Endothelial cell of umbilical vein (primary cell): ENCODE data around the gene NXF1. TPM values are rescaled to one million over a fixed set of nuclear protein-coding genes. Genes with fewer than 3 reads are reported as not detected.

Experiments used
- BruUV-seq: library from RNA; stranded (reverse); fragments of 400-500 nt; replicated peaks from 2 replicates; lab custom pipeline; 2021; lab: Mats Ljungman, UMichigan
- CTCF ChIA-PET: fragments of 300-600, 350-600 bp; sonication (Branson Sonifier 250); formaldehyde crosslinking; loops from one replicate; lab custom pipeline; 2021; ENCODE audit warnings: antibody characterized with exemption, inconsistent platforms; lab: Charles Lee
- POLR2A ChIA-PET: fragments of 300-600, 350-600 bp; sonication (Branson Sonifier 250); formaldehyde crosslinking; loops from one replicate; lab custom pipeline; 2021; ENCODE audit warnings: antibody characterized with exemption, inconsistent platforms; lab: Charles Lee
- DNase-seq: peaks from one replicate; pipeline ENCODE4 v3.0.0-alpha.2; 2011; ENCODE audit warnings: low read depth, low spot score
- FAIRE-seq: peaks from 2 replicates; lab custom pipeline; 2011; peaks lifted over from hg19 to GRCh38; lab: Jason Lieb, UNC
- H2AFZ ChIP-seq: 2 replicates; pipeline ENCODE4 v1.6.0; 2012; ENCODE audit warnings: low read depth, low read length, control low read depth, inconsistent platforms
- H3K27ac ChIP-seq: 2 replicates; pipeline ENCODE4 v1.5.1; 2011; ENCODE audit warnings: low read depth, mild to moderate bottlenecking, control low read depth, low read length, moderate library complexity; ENCODE audit not compliant: insufficient read depth
- H3K27me3 ChIP-seq, 2 experiments: 2 replicates each; pipeline versions ENCODE4 v1.6.0 to v1.6.1; 2011; ENCODE audit warnings: low read length in 2 of 2, mixed read lengths in 1 of 2; ENCODE audit not compliant: control insufficient read depth in 2 of 2, insufficient read depth in 2 of 2
- H3K36me3 ChIP-seq, 2 experiments: 2 replicates in 1 of 2; 3 replicates in 1 of 2; pipeline ENCODE4 v1.5.1; 2011; ENCODE audit warnings: low read length in 2 of 2, mild to moderate bottlenecking in 1 of 2, moderate library complexity in 1 of 2; ENCODE audit not compliant: control insufficient read depth in 2 of 2, insufficient read depth in 2 of 2; ENCODE audit errors: extremely low read depth in 1 of 2
- H3K4me1 ChIP-seq: 3 replicates; pipeline ENCODE4 v1.5.1; 2011; ENCODE audit warnings: mild to moderate bottlenecking, low read length; ENCODE audit not compliant: control insufficient read depth, insufficient read depth; ENCODE audit errors: extremely low read depth
- H3K4me2 ChIP-seq: 2 replicates; pipeline ENCODE4 v1.6.1; 2011; ENCODE audit warnings: low read length, control low read depth, mixed read lengths; ENCODE audit not compliant: insufficient read depth
- H3K4me3 ChIP-seq, 3 experiments: fragments of 200-600 bp in 1 of 3; sonication (generic), shearing (Covaris generic) in 1 of 3; replicated peaks in 1 of 3; 2 replicates each; pipeline ENCODE4 v1.5.1; 2011 to 2016; ENCODE audit warnings: control low read depth in 3 of 3, low read length in 3 of 3, mild to moderate bottlenecking in 2 of 3, inconsistent platforms in 1 of 3, low read depth in 1 of 3, moderate library complexity in 1 of 3; ENCODE audit not compliant: insufficient read depth in 1 of 3
- H3K79me2 ChIP-seq: 2 replicates; pipeline ENCODE4 v1.6.0; 2012; ENCODE audit warnings: low read length, inconsistent platforms; ENCODE audit not compliant: control insufficient read depth, insufficient read depth
- H3K9ac ChIP-seq: replicated peaks from 2 replicates; pipeline ENCODE3; 2011; ENCODE audit warnings: low read length, control low read depth; ENCODE audit not compliant: insufficient read depth; ENCODE audit errors: extremely low read depth
- H3K9me1 ChIP-seq: replicated peaks from 3 replicates; pipeline ENCODE4 v1.6.0; 2011; ENCODE audit warnings: mild to moderate bottlenecking, low read length; ENCODE audit not compliant: control insufficient read depth, insufficient read depth; ENCODE audit errors: extremely low read depth
- H3K9me3 ChIP-seq: replicated peaks from 2 replicates; pipeline ENCODE4 v1.5.1; 2012; ENCODE audit warnings: low read length, inconsistent platforms; ENCODE audit not compliant: control insufficient read depth, insufficient read depth
- H4K20me1 ChIP-seq: replicated peaks from 2 replicates; pipeline ENCODE3; 2011; ENCODE audit warnings: mild to moderate bottlenecking, low read length; ENCODE audit not compliant: control insufficient read depth, insufficient read depth; ENCODE audit errors: extremely low read depth
- CTCF ChIP-seq, 2 donors: IDR thresholded peaks; 1 replicate in 1 of 2; 2 replicates in 1 of 2; pipeline ENCODE4 v1.5.1; 2011; ENCODE audit warnings: low read length in 2 of 2, mild to moderate bottlenecking in 2 of 2, moderate library complexity in 2 of 2, control low read depth in 1 of 2, inconsistent platforms in 1 of 2, low read depth in 1 of 2; ENCODE audit not compliant: insufficient read depth in 1 of 2; ENCODE audit errors: extremely low read depth in 1 of 2
- EZH2 ChIP-seq: IDR thresholded peaks from 2 replicates; pipeline ENCODE4 v1.6.1; 2012; ENCODE audit warnings: borderline replicate concordance, low read depth, mild to moderate bottlenecking, moderate library complexity, low read length, inconsistent platforms; ENCODE audit not compliant: severe bottlenecking
- FOS ChIP-seq: IDR thresholded peaks from 2 replicates; pipeline ENCODE4 v1.6.1; 2011; ENCODE audit warnings: mild to moderate bottlenecking, low read length, moderate library complexity, borderline replicate concordance; ENCODE audit not compliant: insufficient read depth
- GATA2 ChIP-seq: IDR thresholded peaks from 2 replicates; pipeline ENCODE4 v1.7.0; 2011; ENCODE audit warnings: low read depth, mild to moderate bottlenecking, moderate library complexity, mixed read lengths, low read length; ENCODE audit not compliant: insufficient read length, insufficient read depth
- JUN ChIP-seq: IDR thresholded peaks from 2 replicates; pipeline ENCODE4 v1.6.1; 2011; ENCODE audit warnings: borderline replicate concordance, low read depth; ENCODE audit not compliant: insufficient read length, insufficient read depth
- MAX ChIP-seq: IDR thresholded peaks from 2 replicates; pipeline ENCODE4 v1.6.1; 2011; ENCODE audit not compliant: insufficient read depth, insufficient read length
- MYC ChIP-seq: IDR thresholded peaks from one replicate; pipeline ENCODE4 v1.6.1; 2011; ENCODE audit warnings: mild to moderate bottlenecking, low read depth, low read length
- POLR2A ChIP-seq: IDR thresholded peaks from 2 replicates; pipeline ENCODE4 v1.6.1; 2012; ENCODE audit warnings: low read depth, mild to moderate bottlenecking, control low read depth, low read length
- POLR2AphosphoS5 ChIP-seq: IDR thresholded peaks from 2 replicates; pipeline ENCODE4 v1.6.1; 2012; ENCODE audit warnings: low read depth, mild to moderate bottlenecking, control low read depth, low read length, moderate library complexity; ENCODE audit not compliant: insufficient read depth
- dilution Hi-C: fragments of 300-500 bp; cut with MboI; formaldehyde crosslinking; loops from one replicate; pipeline ENCODE4 v1.15.0; 2019; ENCODE audit warnings: low sequenced_read_pairs; ENCODE audit not compliant: extremely low pct_ligation_motif_present
- intact Hi-C: fragments of 100-400 bp; cut with micrococcal nuclease; formaldehyde crosslinking; loops from one replicate; pipeline ENCODE4 v1.10.0; 2022
- polyA plus RNA-seq, 4 experiments: library from polyadenylated mRNA; depleted of rRNA in 3 of 4; stranded (reverse) in 3 of 4; unstranded in 1 of 4; fragments of >200 nt; gene quantifications; 2 replicates each; pipeline versions ENCODE4 v1.2.1 to v1.2.3, GENCODE V29; 2011 to 2012; ENCODE audit warnings: missing spikeins in 1 of 4
- total RNA-seq: library from RNA; stranded (reverse); gene quantifications from 2 replicates; pipeline ENCODE4 v1.2.3, GENCODE V29; 2021

Gene NXF1
- total and polyA plus RNA-seq, 2 donors (not counting 3 experiments of a cell fraction or from before 2014, with no cell fraction given) = 74.4 to 101 TPM

- Histone ChIP-seq H3K9me3 (no peaks in the 10 kb centered on the region), H3K27me3 (no peaks in the 10 kb centered on the region), H2AFZ (peak within 1 kb of the TSS; percentile 19), H3K27ac (peak within 1 kb of the TSS; percentile 74), H3K4me2 (peak within 1 kb of the TSS; percentile 89), H3K9me1 (no peaks in the 10 kb centered on the region), H3K4me3 (peak within 1 kb of the TSS; percentile 34 to 90 (median 84)), H3K36me3 (peaks cover 5 to 10% of the 10 kb centered on the region in 2 experiments), H3K4me1 (peaks cover 7% of the 10 kb centered on the region), H3K9ac (peak within 1 kb of the TSS; percentile 79), H3K79me2 (peaks cover 25% of the 10 kb centered on the region), H4K20me1 (no peaks in the 10 kb centered on the region)
- TF ChIP-seq MYC (peak; percentile 94), GATA2 (no peak), POLR2A (peak; percentile 92), POLR2AphosphoS5 (peak; percentile 94), MAX (peak; percentile 98)
- intact Hi-C loops (loop anchor here (1.0 kb wide), 2 partner anchors 34 to 52 kb away; partner anchors contain the start of genes NXF1 and TMEM179B), dilution Hi-C loops (no loop called here)
- ChIA-PET CTCF (interaction anchor here (0.6 to 3.0 kb wide), 4 partner anchors 22 to 85 kb away, joined by 3 to 27 read pairs (median 3); partner anchors contain the start of genes SLC3A2, TMEM179B and ZBTB3), POLR2A (interaction anchor here (0.6 to 3.4 kb wide), 8 partner anchors 7 to 160 kb away, joined by 3 to 186 read pairs (median 24); partner anchors contain the start of genes HNRNPUL2, NXF1, POLR2G and STX5)
- FAIRE-seq (peak; percentile 81), DNase-seq (peak; percentile 93)
- BruUV-seq = no TSS peak
Observed at GRCh38 chr11:62839050-62839945, 34.1 kb upstream of the NXF1 start, which contains the start of gene WDR74. TSS of gene WDR74 (minus strand) at chr11:62839590. CDS start at chr11:62839570, 20 bp downstream.

GRCh38 chr11:62835336-62835735 is 30.1 kb upstream of the NXF1 start:
- CTCF ChIA-PET = no interaction called here
- FAIRE-seq = no peak
- Histone ChIP-seq H4K20me1 (no peaks in the 10 kb centered on the region), H3K27me3 (no peaks in the 10 kb centered on the region), H3K4me3 (no peak overlapping the region), H3K36me3 (peaks cover 5 to 15% of the 10 kb centered on the region in 2 experiments), H3K9me1 (no peaks in the 10 kb centered on the region), H3K4me1 (peaks cover 9% of the 10 kb centered on the region), H3K9me3 (no peaks in the 10 kb centered on the region), H3K9ac (no peak overlapping the region), H2AFZ (no peak overlapping the region), H3K4me2 (no peak overlapping the region), H3K27ac (no peak overlapping the region), H3K79me2 (peaks cover 34% of the 10 kb centered on the region)
- POLR2A ChIA-PET = no interaction called here
- dilution Hi-C loops (no loop called here), intact Hi-C loops (no loop called here)
- no peak for DNase-seq
- no TSS peak for BruUV-seq
- TF ChIP-seq CTCF (IDR thresholded peaks at IDR 0.05; ENCODE audit: extremely low read depth in 1 of 2, insufficient read depth in 1 of 2, low read depth in 1 of 2, low read length in 2 of 2) (no peak), MAX (no peak), GATA2 (no peak), JUN (no peak), FOS (no peak), MYC (no peak), EZH2 (no peak), POLR2A (no peak), POLR2AphosphoS5 (no peak)
